GM18508 (cell line): ENCODE results near the gene EMD.
"Not testable (repeated sequence)": the region's sequence is repeated elsewhere in the genome, so short reads cannot be mapped to it uniquely, and the experiment has no call there.

Source experiments
- ATAC-seq: cut with Tn5 transposase; IDR thresholded peaks from one replicate; pipeline ENCODE4 v1.9.1; 2021; ENCODE audit warnings: moderate number of reproducible peaks; ENCODE audit not compliant: insufficient read depth, unreplicated experiment

Gene EMD

GRCh38 chrX:154388649-154389048 is 9.6 kb downstream of the EMD start:
- not testable (repeated sequence) for ATAC-seq

DNA sequence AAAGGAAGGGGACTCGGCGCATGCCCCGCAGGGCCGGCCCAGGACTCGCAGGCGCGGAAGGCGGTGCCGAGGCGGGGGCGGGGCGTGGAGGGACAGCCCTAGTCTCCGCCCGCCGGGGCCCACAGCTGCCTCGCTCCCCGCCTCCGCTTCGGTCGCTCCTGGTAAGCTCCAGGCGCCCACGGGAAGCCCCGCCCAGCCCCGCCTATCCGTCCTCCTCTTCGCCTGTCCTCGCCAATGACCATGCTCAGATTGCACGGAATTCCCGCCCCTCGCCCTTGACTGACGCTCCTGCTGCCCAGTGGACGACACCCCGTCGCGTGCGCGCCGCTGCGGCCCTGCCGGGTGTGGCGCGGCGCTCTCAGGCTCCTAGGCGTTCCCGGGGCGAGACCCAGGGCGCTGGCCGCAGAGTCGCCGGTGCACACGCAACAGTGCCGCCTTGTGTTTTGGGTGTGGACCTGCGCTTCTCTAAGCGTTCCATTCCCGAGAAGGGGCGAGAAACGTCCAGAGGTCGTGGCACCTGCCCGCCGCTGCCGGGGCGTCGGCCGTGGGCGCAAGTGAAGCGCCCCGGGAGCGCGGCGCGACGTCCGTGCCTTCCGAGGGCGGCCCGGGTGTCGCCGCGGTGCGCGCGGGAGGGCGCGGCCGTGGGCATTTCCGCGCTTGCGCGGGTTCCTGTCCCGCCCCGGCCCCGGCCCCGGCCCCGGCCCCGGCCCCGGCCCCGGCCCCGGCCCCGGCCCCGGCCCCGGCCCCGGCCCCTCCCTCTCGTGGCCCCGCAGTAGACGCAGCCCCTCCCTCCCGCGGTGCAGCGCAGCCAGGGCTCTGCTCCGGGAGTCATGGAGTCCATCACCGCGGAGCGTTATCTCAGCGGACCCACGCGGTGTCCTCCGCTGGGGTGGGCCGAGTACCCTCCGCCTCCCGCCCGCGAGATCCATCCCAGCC is 11.0 kb downstream of the EMD start:
- ATAC-seq = peak; percentile 58

DNA sequence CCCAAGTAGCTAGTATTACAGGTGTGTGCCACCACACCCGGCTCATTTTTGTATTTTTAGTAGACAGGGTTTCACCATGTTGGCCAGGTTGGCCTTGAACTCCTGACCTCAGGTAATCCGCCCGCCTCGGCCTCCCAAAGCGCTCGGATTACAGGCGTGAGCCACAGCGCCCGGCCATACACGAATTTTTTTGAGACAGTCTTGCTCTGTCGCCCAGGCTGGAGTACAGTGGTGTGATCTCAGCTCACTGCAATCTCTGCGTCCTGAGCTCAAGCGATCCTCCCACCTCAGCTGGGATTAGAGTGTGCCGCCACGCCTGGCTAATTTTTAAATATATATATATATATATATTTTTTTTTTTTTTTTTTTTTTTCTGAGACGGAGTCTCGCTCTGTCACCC is 17.3 kb downstream of the EMD start:
- not testable (repeated sequence) for ATAC-seq

- no peak for ATAC-seq
These were observed 18.1 kb downstream of the EMD start for GRCh38 chrX:154396973-154397887.

GRCh38 chrX:154397888-154398667 is 19.0 kb downstream of the EMD start, which contains the start of gene RPL10:
TSS of gene RPL10 (plus strand) at chrX:154398377. CDS start at chrX:154398520, 143 bp downstream.
- peak; percentile 55 for ATAC-seq

DNA sequence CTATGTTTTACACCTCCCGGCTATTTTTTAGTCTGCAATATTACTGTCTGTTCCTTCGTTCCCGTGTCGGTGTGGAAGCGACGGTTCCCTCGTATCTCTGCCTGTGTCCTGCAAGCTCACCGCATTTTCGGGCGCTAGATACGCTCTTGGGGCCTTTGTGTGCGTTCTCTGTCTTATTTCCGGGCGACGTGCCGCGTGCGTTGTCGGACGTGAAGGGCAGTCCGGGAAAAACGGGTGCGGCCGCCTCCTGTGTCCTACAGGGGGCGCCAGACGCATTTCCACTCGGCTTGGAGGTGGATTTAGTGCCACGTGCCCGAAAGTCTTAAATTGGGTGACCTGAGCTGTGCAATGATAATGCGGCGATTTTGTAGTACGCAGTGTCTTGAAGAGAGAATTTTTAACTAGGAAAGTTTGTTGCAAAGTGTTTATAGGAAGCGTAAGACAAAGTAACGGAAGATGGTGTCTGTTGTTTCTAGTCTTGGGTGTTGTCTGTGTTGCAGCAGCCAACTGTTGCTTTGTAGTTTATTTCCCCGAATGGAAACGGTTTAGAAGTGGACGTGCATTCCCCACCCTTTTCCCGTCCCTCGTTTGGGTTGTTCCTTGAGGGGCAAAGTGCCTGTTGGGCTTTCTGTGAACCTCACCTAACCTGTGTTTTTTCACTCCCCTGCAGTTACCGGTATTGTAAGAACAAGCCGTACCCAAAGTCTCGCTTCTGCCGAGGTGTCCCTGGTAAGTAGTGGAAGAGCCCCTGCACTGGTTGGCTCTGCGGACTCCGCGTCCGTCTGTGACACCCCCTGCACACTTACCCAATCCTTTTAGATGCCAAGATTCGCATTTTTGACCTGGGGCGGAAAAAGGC is 19.8 kb downstream of the EMD start:
- peak; percentile 19 for ATAC-seq

- ATAC-seq = no peak
These were observed 20.7 kb downstream of the EMD start for GRCh38 chrX:154399527-154400368.

- ATAC-seq = not testable (repeated sequence)
These were observed 21.3 kb downstream of the EMD start for GRCh38 chrX:154400369-154400817.

- no peak for ATAC-seq
These were observed 22.1 kb downstream of the EMD start for GRCh38 chrX:154401045-154401799.

DNA sequence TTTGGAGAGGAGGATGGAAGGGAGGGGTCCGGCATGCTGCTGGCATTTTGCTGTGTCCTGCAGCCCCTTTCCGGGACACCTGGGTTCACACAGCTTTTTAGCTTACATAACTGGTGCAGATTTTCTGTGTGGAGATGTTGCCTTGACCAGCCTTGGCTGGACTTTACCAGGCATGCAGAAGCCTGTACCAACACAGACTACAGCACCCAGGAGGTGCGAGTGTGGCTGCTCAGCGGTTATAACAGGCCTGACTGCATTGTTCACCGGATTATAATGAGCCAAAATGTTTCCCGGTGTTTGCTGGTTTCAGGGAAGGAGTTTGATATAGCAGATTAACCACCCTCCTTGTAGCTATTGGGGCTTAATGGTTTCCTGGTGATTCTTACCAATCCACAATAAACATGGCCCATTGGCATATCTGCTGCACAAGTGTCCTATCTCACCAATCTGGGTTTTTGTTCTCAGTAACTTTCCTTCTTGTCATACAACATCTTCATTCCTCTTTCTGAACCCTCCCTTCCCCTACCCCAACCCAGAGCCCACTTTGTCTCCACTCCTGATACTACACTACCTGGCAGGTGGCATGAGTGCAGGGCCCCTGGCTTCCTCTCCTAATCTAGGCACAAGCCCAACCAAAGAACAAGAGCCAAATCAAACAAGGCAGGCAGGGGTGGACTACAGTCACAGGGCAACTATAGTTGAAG is 23.0 kb downstream of the EMD start:
- no peak for ATAC-seq

GRCh38 chrX:154402622-154403127 is 23.6 kb downstream of the EMD start:
- no peak for ATAC-seq

DNA sequence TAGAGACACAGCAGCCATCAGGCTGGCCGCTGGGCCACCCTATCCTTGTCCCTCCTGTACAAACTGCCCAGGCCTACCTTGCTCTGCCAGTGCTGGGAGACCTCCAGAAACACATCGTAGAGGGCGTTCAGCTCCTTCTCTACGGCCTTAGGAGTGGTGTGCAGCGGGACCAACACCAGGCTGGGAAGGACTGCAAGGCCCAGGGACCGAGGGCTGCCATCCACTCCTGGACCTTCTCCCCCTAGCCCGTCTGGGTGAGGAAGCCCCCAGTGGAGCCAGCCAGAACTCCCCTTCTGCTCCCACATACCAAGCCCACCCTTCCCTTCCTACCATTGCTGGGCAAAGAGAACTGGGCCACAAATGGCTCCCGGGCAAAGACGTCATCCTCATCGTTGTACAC is 24.1 kb downstream of the EMD start:
- ATAC-seq = no peak

DNA sequence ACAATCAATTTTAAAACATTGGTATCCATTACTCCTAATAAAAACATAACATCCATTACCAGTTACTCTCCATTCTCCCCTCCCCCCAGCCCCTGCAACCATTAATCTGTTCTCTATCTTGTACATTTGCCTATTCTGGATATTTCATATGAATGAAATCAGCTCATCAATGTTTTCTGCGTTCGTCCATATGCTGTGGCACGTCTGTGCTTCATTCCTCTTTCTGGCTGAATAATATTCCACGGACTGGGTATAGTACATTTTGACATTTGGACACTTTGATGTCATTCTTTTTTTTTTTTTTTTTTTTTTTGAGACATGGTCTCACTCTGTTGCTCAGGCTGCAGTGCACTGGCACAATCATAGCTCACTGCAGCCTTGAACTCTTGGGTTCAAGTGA is 24.8 kb downstream of the EMD start:
- ATAC-seq = no peak

- no peak for ATAC-seq
These were observed 25.6 kb downstream of the EMD start for GRCh38 chrX:154404625-154405192.

GRCh38 chrX:154408659-154409221 is 29.6 kb downstream of the EMD start:
- no peak for ATAC-seq

- no peak for ATAC-seq
These were observed 30.3 kb downstream of the EMD start, which contains the start of gene DNASE1L1 for GRCh38 chrX:154409222-154409871. TSS of gene DNASE1L1 (minus strand) at chrX:154409254. CDS start at chrX:154405568, 3,686 bp downstream.
